ENCODE results near the gene PBX3.

Gene PBX3

GRCh38 chr9:125922854-125923253, 175.7 kb downstream of the PBX3 start:
- H3K79me1 ChIP-seq (ENCODE audit: low read depth, low read length) = no peaks in the 10 kb centered on the region
- H3K36me3 ChIP-seq (replicated peaks in 1 of 2; ENCODE audit: control insufficient read depth in 2 of 2, insufficient read depth in 2 of 2, low read length in 2 of 2) = peaks cover 0 to 22% of the 10 kb centered on the region in 2 donors
- H3K4me2 ChIP-seq (ENCODE audit: insufficient read depth, low read length, poor library complexity, severe bottlenecking) = no peak overlapping the region
- no peak overlapping the region for H3K18ac ChIP-seq (ENCODE audit: low read length)
- H4K8ac ChIP-seq (ENCODE audit: low read depth, low read length) = no peak overlapping the region
- no peak overlapping the region for H3K14ac ChIP-seq (ENCODE audit: low read length)
- H2BK12ac ChIP-seq (ENCODE audit: low read length) = no peak overlapping the region
- no peaks in the 10 kb centered on the region for H3K4me1 ChIP-seq (ENCODE audit: control insufficient read depth in 2 of 2, insufficient read depth in 1 of 2, low read depth in 1 of 2, low read length in 2 of 2)
- H3K23ac ChIP-seq (ENCODE audit: low read depth, low read length, poor library complexity) = no peak overlapping the region
- no peak overlapping the region for H2BK15ac ChIP-seq (ENCODE audit: low read length)
- H4K91ac ChIP-seq (ENCODE audit: low read depth, low read length, poor library complexity) = no peak overlapping the region
- no peak overlapping the region for H2AK5ac ChIP-seq (ENCODE audit: low read depth, low read length)
- H3K27me3 ChIP-seq (ENCODE audit: control insufficient read depth in 3 of 3, insufficient read depth in 3 of 3, low read depth in 1 of 3, low read length in 3 of 3) = no peaks in the 10 kb centered on the region
- no peak overlapping the region for H2AFZ ChIP-seq (ENCODE audit: low read length)
- H3K9me3 ChIP-seq (replicated peaks in 1 of 2; ENCODE audit: control insufficient read depth in 2 of 2, insufficient read depth in 1 of 2, low read depth in 1 of 2, low read length in 2 of 2) = no peaks in the 10 kb centered on the region
- H3K4me3 ChIP-seq (ENCODE audit: low read length in 2 of 2) = no peak overlapping the region
- no peak overlapping the region for H3K9ac ChIP-seq (ENCODE audit: low read depth, low read length, poor library complexity)
- no peak overlapping the region for H3K4ac ChIP-seq (ENCODE audit: low read length)
- no peak for DNase-seq (ENCODE audit: low spot score)
- H2BK5ac ChIP-seq (ENCODE audit: low read length) = no peak overlapping the region
- no peak overlapping the region for H2BK120ac ChIP-seq (ENCODE audit: low read depth, low read length)
- WGBS, 2 donors (ENCODE audit: extremely low coverage in 2 of 2, insufficient read length in 2 of 2, insufficient replicate concordance in 1 of 2) = no CpG with 5 or more reads among the region's 1 CpG
- H3K27ac ChIP-seq (replicated peaks; ENCODE audit: low read length) = no peak overlapping the region

GRCh38 chr9:125924351-125924750, 177.2 kb downstream of the PBX3 start:
- no peak overlapping the region for H2BK12ac ChIP-seq (ENCODE audit: low read length)
- H4K91ac ChIP-seq (ENCODE audit: low read depth, low read length, poor library complexity) = no peak overlapping the region
- H2AFZ ChIP-seq (ENCODE audit: low read length) = no peak overlapping the region
- no peaks in the 10 kb centered on the region for H3K79me1 ChIP-seq (ENCODE audit: low read depth, low read length)
- WGBS, 2 donors (ENCODE audit: extremely low coverage in 2 of 2, insufficient read length in 2 of 2, insufficient replicate concordance in 1 of 2) = no CpG with 5 or more reads among the region's 4 CpGs
- H2AK5ac ChIP-seq (ENCODE audit: low read depth, low read length) = no peak overlapping the region
- no peak overlapping the region for H3K14ac ChIP-seq (ENCODE audit: low read length)
- no peak for DNase-seq (ENCODE audit: low spot score)
- no peak overlapping the region for H3K4me3 ChIP-seq (ENCODE audit: low read length in 2 of 2)
- H2BK15ac ChIP-seq (ENCODE audit: low read length) = no peak overlapping the region
- H3K27ac ChIP-seq (replicated peaks; ENCODE audit: low read length) = no peak overlapping the region
- H2BK5ac ChIP-seq (ENCODE audit: low read length) = no peak overlapping the region
- no peak overlapping the region for H3K23ac ChIP-seq (ENCODE audit: low read depth, low read length, poor library complexity)
- H3K4me2 ChIP-seq (ENCODE audit: insufficient read depth, low read length, poor library complexity, severe bottlenecking) = no peak overlapping the region
- no peak overlapping the region for H3K9ac ChIP-seq (ENCODE audit: low read depth, low read length, poor library complexity)
- no peak overlapping the region for H3K4ac ChIP-seq (ENCODE audit: low read length)
- H4K8ac ChIP-seq (ENCODE audit: low read depth, low read length) = no peak overlapping the region
- H2BK120ac ChIP-seq (ENCODE audit: low read depth, low read length) = no peak overlapping the region
- no peaks in the 10 kb centered on the region for H3K27me3 ChIP-seq (ENCODE audit: control insufficient read depth in 3 of 3, insufficient read depth in 3 of 3, low read depth in 1 of 3, low read length in 3 of 3)
- no peak overlapping the region for H3K18ac ChIP-seq (ENCODE audit: low read length)
- H3K4me1 ChIP-seq (ENCODE audit: control insufficient read depth in 2 of 2, insufficient read depth in 1 of 2, low read depth in 1 of 2, low read length in 2 of 2) = no peaks in the 10 kb centered on the region
- peaks cover 0 to 26% of the 10 kb centered on the region in 2 donors for H3K36me3 ChIP-seq (replicated peaks in 1 of 2; ENCODE audit: control insufficient read depth in 2 of 2, insufficient read depth in 2 of 2, low read length in 2 of 2)
- no peaks in the 10 kb centered on the region for H3K9me3 ChIP-seq (replicated peaks in 1 of 2; ENCODE audit: control insufficient read depth in 2 of 2, insufficient read depth in 1 of 2, low read depth in 1 of 2, low read length in 2 of 2)

GRCh38 chr9:125926936-125927335, 179.8 kb downstream of the PBX3 start:
- no peak overlapping the region for H2BK120ac ChIP-seq (ENCODE audit: low read depth, low read length)
- no peak for DNase-seq (ENCODE audit: low spot score)
- no peak overlapping the region for H2AFZ ChIP-seq (ENCODE audit: low read length)
- H2BK12ac ChIP-seq (ENCODE audit: low read length) = no peak overlapping the region
- H3K9ac ChIP-seq (ENCODE audit: low read depth, low read length, poor library complexity) = no peak overlapping the region
- no peak overlapping the region for H3K18ac ChIP-seq (ENCODE audit: low read length)
- no peak overlapping the region for H2BK5ac ChIP-seq (ENCODE audit: low read length)
- H3K79me1 ChIP-seq (ENCODE audit: low read depth, low read length) = no peaks in the 10 kb centered on the region
- H2BK15ac ChIP-seq (ENCODE audit: low read length) = no peak overlapping the region
- H3K14ac ChIP-seq (ENCODE audit: low read length) = no peak overlapping the region
- no peak overlapping the region for H3K4ac ChIP-seq (ENCODE audit: low read length)
- no CpG with 5 or more reads among the region's 1 CpG for WGBS, 2 donors (ENCODE audit: extremely low coverage in 2 of 2, insufficient read length in 2 of 2, insufficient replicate concordance in 1 of 2)
- H3K36me3 ChIP-seq (replicated peaks in 1 of 2; ENCODE audit: control insufficient read depth in 2 of 2, insufficient read depth in 2 of 2, low read length in 2 of 2) = peaks cover 2 to 48% of the 10 kb centered on the region in 2 donors
- no peaks in the 10 kb centered on the region for H3K4me1 ChIP-seq (ENCODE audit: control insufficient read depth in 2 of 2, insufficient read depth in 1 of 2, low read depth in 1 of 2, low read length in 2 of 2)
- H4K8ac ChIP-seq (ENCODE audit: low read depth, low read length) = no peak overlapping the region
- no peak overlapping the region for H3K23ac ChIP-seq (ENCODE audit: low read depth, low read length, poor library complexity)
- no peak overlapping the region for H3K4me2 ChIP-seq (ENCODE audit: insufficient read depth, low read length, poor library complexity, severe bottlenecking)
- H3K27me3 ChIP-seq (ENCODE audit: control insufficient read depth in 3 of 3, insufficient read depth in 3 of 3, low read depth in 1 of 3, low read length in 3 of 3) = no peaks in the 10 kb centered on the region
- no peak overlapping the region for H4K91ac ChIP-seq (ENCODE audit: low read depth, low read length, poor library complexity)
- no peak overlapping the region for H3K4me3 ChIP-seq (ENCODE audit: low read length in 2 of 2)
- no peak overlapping the region for H2AK5ac ChIP-seq (ENCODE audit: low read depth, low read length)
- no peaks in the 10 kb centered on the region for H3K9me3 ChIP-seq (replicated peaks in 1 of 2; ENCODE audit: control insufficient read depth in 2 of 2, insufficient read depth in 1 of 2, low read depth in 1 of 2, low read length in 2 of 2)
- no peak overlapping the region for H3K27ac ChIP-seq (replicated peaks; ENCODE audit: low read length)

- H3K14ac ChIP-seq (ENCODE audit: low read length) = no peak overlapping the region
- no peak overlapping the region for H2BK12ac ChIP-seq (ENCODE audit: low read length)
- no peak overlapping the region for H3K18ac ChIP-seq (ENCODE audit: low read length)
- no peak overlapping the region for H3K4me2 ChIP-seq (ENCODE audit: insufficient read depth, low read length, poor library complexity, severe bottlenecking)
- peaks cover 4 to 63% of the 10 kb centered on the region in 2 donors for H3K36me3 ChIP-seq (replicated peaks in 1 of 2; ENCODE audit: control insufficient read depth in 2 of 2, insufficient read depth in 2 of 2, low read length in 2 of 2)
- no peak overlapping the region for H2BK120ac ChIP-seq (ENCODE audit: low read depth, low read length)
- H3K23ac ChIP-seq (ENCODE audit: low read depth, low read length, poor library complexity) = no peak overlapping the region
- no peaks in the 10 kb centered on the region for H3K9me3 ChIP-seq (replicated peaks in 1 of 2; ENCODE audit: control insufficient read depth in 2 of 2, insufficient read depth in 1 of 2, low read depth in 1 of 2, low read length in 2 of 2)
- no peaks in the 10 kb centered on the region for H3K27me3 ChIP-seq (ENCODE audit: control insufficient read depth in 3 of 3, insufficient read depth in 3 of 3, low read depth in 1 of 3, low read length in 3 of 3)
- H3K9ac ChIP-seq (ENCODE audit: low read depth, low read length, poor library complexity) = no peak overlapping the region
- H3K4me3 ChIP-seq (ENCODE audit: low read length in 2 of 2) = no peak overlapping the region
- no peak overlapping the region for H2BK15ac ChIP-seq (ENCODE audit: low read length)
- no peak for DNase-seq (ENCODE audit: low spot score)
- H3K4ac ChIP-seq (ENCODE audit: low read length) = no peak overlapping the region
- no peak overlapping the region for H2BK5ac ChIP-seq (ENCODE audit: low read length)
- no peaks in the 10 kb centered on the region for H3K4me1 ChIP-seq (ENCODE audit: control insufficient read depth in 2 of 2, insufficient read depth in 1 of 2, low read depth in 1 of 2, low read length in 2 of 2)
- no peak overlapping the region for H2AK5ac ChIP-seq (ENCODE audit: low read depth, low read length)
- H3K27ac ChIP-seq (replicated peaks; ENCODE audit: low read length) = no peak overlapping the region
- H4K91ac ChIP-seq (ENCODE audit: low read depth, low read length, poor library complexity) = no peak overlapping the region
- H4K8ac ChIP-seq (ENCODE audit: low read depth, low read length) = no peak overlapping the region
- no peak overlapping the region for H2AFZ ChIP-seq (ENCODE audit: low read length)
- no peaks in the 10 kb centered on the region for H3K79me1 ChIP-seq (ENCODE audit: low read depth, low read length)
- no CpG with 5 or more reads among the region's 2 CpGs for WGBS, 2 donors (ENCODE audit: extremely low coverage in 2 of 2, insufficient read length in 2 of 2, insufficient replicate concordance in 1 of 2)
Observed at GRCh38 chr9:125929846-125930245, 182.7 kb downstream of the PBX3 start.
